ENCODE results near the gene EIF5. TPM values are rescaled to one million over a fixed set of nuclear protein-coding genes. Genes with fewer than 3 reads are reported as not detected.

EIF5 gene
- total RNA-seq, 1 experiment from 2014 or later = 392 TPM

DNA sequence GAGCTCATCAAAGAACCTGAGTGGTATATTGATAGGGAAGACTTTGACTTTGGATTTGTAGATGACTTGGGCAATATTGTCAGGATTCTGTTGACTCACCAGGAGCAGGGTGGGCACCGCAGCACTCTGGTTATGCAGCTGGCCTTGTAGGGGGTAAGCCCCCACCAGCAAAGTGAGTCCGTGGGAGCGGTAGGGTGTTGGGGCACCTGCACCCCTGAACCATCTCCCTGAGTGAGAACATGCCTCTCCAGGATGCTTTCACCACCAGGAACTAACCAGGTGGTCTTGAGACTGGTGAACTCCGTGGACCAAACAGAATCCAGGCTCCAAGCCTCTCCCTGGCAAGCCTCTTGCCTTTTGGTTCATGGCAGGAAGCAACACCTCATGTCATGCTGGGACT, 44.0 kb upstream of the EIF5 start:
- TF ChIP-seq, protein P1, sequence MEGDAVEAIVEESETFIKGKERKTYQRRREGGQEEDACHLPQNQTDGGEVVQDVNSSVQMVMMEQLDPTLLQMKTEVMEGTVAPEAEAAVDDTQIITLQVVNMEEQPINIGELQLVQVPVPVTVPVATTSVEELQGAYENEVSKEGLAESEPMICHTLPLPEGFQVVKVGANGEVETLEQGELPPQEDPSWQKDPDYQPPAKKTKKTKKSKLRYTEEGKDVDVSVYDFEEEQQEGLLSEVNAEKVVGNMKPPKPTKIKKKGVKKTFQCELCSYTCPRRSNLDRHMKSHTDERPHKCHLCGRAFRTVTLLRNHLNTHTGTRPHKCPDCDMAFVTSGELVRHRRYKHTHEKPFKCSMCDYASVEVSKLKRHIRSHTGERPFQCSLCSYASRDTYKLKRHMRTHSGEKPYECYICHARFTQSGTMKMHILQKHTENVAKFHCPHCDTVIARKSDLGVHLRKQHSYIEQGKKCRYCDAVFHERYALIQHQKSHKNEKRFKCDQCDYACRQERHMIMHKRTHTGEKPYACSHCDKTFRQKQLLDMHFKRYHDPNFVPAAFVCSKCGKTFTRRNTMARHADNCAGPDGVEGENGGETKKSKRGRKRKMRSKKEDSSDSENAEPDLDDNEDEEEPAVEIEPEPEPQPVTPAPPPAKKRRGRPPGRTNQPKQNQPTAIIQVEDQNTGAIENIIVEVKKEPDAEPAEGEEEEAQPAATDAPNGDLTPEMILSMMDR (IDR thresholded peaks at IDR 0.05; ENCODE audit: insufficient read depth in 1 of 2, low read depth in 1 of 2, low read length in 1 of 2, severe bottlenecking in 1 of 2, unreplicated experiment in 1 of 2) = no peak
- Mint-ChIP-seq H3K27me3 (ENCODE audit: insufficient read depth, unreplicated experiment) (no peaks in the 10 kb centered on the region), H3K9me3 (ENCODE audit: unreplicated experiment) (no peaks in the 10 kb centered on the region), H3K27ac (ENCODE audit: unreplicated experiment) (no peak overlapping the region), H3K36me3 (ENCODE audit: insufficient read depth, unreplicated experiment) (no peaks in the 10 kb centered on the region), H3K4me3 (ENCODE audit: unreplicated experiment) (no peak overlapping the region), H3K4me1 (ENCODE audit: low read depth, unreplicated experiment) (peaks cover 2% of the 10 kb centered on the region)
- Histone ChIP-seq H3K4me1 (peaks cover 3% of the 10 kb centered on the region), H3K27me3 (replicated peaks; ENCODE audit: control insufficient read depth, insufficient read depth, low read length) (no peaks in the 10 kb centered on the region), H3K4me3 (ENCODE audit: low read depth, low read length) (no peak overlapping the region), H3K9me3 (no peaks in the 10 kb centered on the region), H3K36me3 (ENCODE audit: control insufficient read depth, insufficient read depth, low read length) (no peaks in the 10 kb centered on the region)
- POLR2A ChIA-PET = no interaction called here
- DNase-seq = no peak
- intact Hi-C loops (cut with micrococcal nuclease; ENCODE audit: unreplicated experiment) = loop anchor here (5.0 kb wide), 1 partner anchor 102 kb away; no protein-coding TSS in a partner anchor
- BruUV-seq (replicated peaks) = no TSS peak
- CTCF ChIA-PET = interaction anchor here (0.9 to 4.1 kb wide), 2 partner anchors 103 to 185 kb away, joined by 3 to 35 read pairs; no protein-coding TSS in a partner anchor

DNA sequence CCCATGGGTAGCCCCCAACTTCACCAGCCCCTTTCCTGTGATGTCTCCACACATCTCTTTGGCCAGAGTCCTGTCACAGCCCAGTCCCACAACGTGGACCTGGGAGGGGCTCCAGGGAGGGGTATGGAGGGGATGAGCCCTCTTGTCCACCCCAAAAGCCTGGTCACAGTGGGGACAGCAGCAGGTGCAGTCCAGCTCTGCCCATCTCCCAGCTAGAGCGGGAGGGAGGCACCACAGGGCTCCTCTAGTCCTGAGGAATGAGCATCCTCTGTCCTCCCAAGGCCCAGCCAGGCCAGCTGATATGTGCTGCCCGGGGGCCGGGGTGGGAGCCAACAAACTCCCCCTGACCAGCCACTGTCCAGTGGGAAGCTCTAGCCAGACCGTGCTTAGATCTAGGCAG, 43.5 kb upstream of the EIF5 start:
- ChIA-PET CTCF (interaction anchor here (0.7 to 4.1 kb wide), 3 partner anchors 13 to 186 kb away, joined by 3 to 35 read pairs (median 9); no protein-coding TSS in a partner anchor), POLR2A (no interaction called here)
- intact Hi-C loops (cut with micrococcal nuclease; ENCODE audit: unreplicated experiment) = loop anchor here (5.0 kb wide), 1 partner anchor 102 kb away; no protein-coding TSS in a partner anchor
- no peaks in the 10 kb centered on the region for H3K27me3 ChIP-seq (replicated peaks; ENCODE audit: control insufficient read depth, insufficient read depth, low read length)
- no peak overlapping the region for H3K4me3 ChIP-seq (ENCODE audit: low read depth, low read length)
- Mint-ChIP-seq H3K9me3 (ENCODE audit: unreplicated experiment) (no peaks in the 10 kb centered on the region), H3K36me3 (ENCODE audit: insufficient read depth, unreplicated experiment) (no peaks in the 10 kb centered on the region), H3K27me3 (ENCODE audit: insufficient read depth, unreplicated experiment) (no peaks in the 10 kb centered on the region), H3K4me3 (ENCODE audit: unreplicated experiment) (no peak overlapping the region), H3K4me1 (ENCODE audit: low read depth, unreplicated experiment) (no peaks in the 10 kb centered on the region), H3K27ac (ENCODE audit: unreplicated experiment) (no peak overlapping the region)
- no peaks in the 10 kb centered on the region for H3K9me3 ChIP-seq
- TF ChIP-seq, protein P1 (IDR thresholded peaks at IDR 0.05; ENCODE audit: insufficient read depth in 1 of 2, low read depth in 1 of 2, low read length in 1 of 2, severe bottlenecking in 1 of 2, unreplicated experiment in 1 of 2) = no peak
- H3K36me3 ChIP-seq (ENCODE audit: control insufficient read depth, insufficient read depth, low read length) = no peaks in the 10 kb centered on the region
- H3K4me1 ChIP-seq = no peaks in the 10 kb centered on the region
- BruUV-seq (replicated peaks) = no TSS peak
- DNase-seq = no peak

DNA sequence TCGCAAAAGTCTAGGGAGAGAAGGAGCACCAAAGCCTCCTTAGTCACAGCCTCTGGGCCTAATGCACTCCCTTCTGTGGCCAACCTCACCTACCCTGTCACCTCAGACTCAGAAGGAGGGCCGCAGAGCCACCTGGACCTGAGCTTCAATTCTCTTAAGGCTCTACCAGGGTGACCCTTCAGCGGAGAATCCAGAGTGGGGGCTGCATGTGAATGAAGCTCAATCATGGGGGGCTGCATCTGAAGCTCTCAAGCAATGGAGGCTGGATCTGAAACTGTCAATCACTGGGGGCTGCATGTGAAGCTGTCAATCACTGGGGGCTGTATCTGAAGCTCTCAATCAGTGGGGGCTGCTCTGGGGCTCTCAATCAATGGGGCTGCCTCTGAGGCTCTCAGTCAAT, 43.1 kb upstream of the EIF5 start:
- Mint-ChIP-seq H3K4me3 (ENCODE audit: unreplicated experiment) (no peak overlapping the region), H3K27me3 (ENCODE audit: insufficient read depth, unreplicated experiment) (no peaks in the 10 kb centered on the region), H3K9me3 (ENCODE audit: unreplicated experiment) (no peaks in the 10 kb centered on the region), H3K36me3 (ENCODE audit: insufficient read depth, unreplicated experiment) (no peaks in the 10 kb centered on the region), H3K27ac (ENCODE audit: unreplicated experiment) (no peak overlapping the region), H3K4me1 (ENCODE audit: low read depth, unreplicated experiment) (no peaks in the 10 kb centered on the region)
- no TSS peak for BruUV-seq (replicated peaks)
- Histone ChIP-seq H3K9me3 (no peaks in the 10 kb centered on the region), H3K4me1 (no peaks in the 10 kb centered on the region), H3K27me3 (replicated peaks; ENCODE audit: control insufficient read depth, insufficient read depth, low read length) (no peaks in the 10 kb centered on the region), H3K4me3 (ENCODE audit: low read depth, low read length) (no peak overlapping the region), H3K36me3 (ENCODE audit: control insufficient read depth, insufficient read depth, low read length) (no peaks in the 10 kb centered on the region)
- TF ChIP-seq, protein P1 (IDR thresholded peaks at IDR 0.05; ENCODE audit: insufficient read depth in 1 of 2, low read depth in 1 of 2, low read length in 1 of 2, severe bottlenecking in 1 of 2, unreplicated experiment in 1 of 2) = no peak
- ChIA-PET CTCF (interaction anchor here (0.7 to 4.1 kb wide), 3 partner anchors 13 to 186 kb away, joined by 9 to 35 read pairs (median 11); no protein-coding TSS in a partner anchor), POLR2A (no interaction called here)
- intact Hi-C loops (cut with micrococcal nuclease; ENCODE audit: unreplicated experiment) = loop anchor here (5.0 kb wide), 1 partner anchor 101 kb away; no protein-coding TSS in a partner anchor
- DNase-seq = no peak
